GM18498 (cell line): Measurements from ENCODE around the gene RPS6KA2.

Experiments used
- ATAC-seq: cut with Tn5 transposase; IDR thresholded peaks from one replicate; pipeline ENCODE4 v1.9.1; 2021; ENCODE audit warnings: mild to moderate bottlenecking, moderate library complexity; ENCODE audit not compliant: unreplicated experiment

The RPS6KA2 gene

DNA sequence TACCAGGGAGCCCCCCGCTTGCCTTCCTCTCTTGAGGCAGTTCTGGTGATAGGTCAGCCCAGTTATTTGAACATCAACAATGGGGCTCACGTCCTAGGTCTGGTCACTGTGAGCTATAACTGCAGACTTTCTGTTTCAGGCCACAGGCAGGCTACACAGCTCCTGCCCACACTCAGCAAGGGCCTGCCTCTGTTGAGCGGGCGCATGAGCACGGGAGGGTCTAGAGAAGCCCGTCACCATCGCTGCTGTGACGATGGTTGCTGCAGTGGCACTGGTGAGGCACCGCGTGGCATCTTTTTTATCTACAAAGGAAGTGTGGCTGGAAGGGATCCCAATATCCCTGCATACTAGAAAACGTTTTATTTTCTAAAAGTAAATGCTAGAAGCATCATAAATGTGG, 118.3 kb downstream of the RPS6KA2 start:
- ATAC-seq, result no peak

DNA sequence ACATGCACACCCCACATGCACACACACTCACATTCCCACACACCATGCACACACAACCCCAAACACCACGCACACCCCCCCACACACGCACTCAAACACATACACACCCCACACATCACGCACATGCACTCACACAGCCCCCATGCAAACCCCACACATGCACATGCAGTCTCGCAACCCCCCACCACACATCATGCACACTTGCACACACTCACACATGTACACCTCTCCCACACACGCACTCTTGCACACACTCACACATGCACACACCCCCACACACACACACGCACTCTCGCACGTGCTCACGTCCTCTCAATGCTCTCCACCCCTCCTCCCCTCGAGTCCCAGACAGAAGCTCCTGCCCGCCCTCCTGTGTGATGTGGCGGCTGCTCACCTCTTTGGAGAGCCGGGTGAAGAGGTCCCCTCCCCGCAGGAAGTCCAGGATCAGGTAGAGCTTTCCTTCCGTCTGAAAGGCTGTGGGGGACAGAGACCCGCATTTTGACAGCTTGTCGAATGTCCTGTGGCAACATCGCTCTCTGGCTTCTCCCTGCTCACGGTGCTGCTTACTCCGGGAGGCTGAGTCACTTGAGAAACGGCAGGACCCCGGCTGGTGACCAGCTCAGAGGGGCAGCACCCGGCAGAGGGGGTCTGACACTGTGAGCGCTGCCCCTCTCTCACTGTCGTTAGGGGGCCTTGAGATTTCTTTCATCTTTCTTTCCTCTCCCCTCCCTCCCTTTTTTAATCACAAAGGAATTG, 119.1 kb downstream of the RPS6KA2 start:
- ATAC-seq, result no peak

DNA sequence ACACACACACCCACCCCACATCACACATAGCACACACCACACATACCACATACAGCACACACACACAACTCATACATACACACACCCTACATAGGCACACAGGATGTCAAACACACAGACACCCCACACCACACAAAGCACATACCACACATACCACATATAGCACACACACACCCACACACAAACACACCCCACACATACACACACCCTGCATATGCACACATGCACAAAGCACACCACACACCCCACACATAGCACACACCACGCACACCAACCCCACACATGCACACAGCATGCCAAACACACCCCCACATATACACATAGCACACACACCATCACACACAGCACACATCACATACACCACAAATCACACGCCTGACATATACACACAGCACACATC, 119.7 kb downstream of the RPS6KA2 start:
- ATAC-seq, result no peak

DNA sequence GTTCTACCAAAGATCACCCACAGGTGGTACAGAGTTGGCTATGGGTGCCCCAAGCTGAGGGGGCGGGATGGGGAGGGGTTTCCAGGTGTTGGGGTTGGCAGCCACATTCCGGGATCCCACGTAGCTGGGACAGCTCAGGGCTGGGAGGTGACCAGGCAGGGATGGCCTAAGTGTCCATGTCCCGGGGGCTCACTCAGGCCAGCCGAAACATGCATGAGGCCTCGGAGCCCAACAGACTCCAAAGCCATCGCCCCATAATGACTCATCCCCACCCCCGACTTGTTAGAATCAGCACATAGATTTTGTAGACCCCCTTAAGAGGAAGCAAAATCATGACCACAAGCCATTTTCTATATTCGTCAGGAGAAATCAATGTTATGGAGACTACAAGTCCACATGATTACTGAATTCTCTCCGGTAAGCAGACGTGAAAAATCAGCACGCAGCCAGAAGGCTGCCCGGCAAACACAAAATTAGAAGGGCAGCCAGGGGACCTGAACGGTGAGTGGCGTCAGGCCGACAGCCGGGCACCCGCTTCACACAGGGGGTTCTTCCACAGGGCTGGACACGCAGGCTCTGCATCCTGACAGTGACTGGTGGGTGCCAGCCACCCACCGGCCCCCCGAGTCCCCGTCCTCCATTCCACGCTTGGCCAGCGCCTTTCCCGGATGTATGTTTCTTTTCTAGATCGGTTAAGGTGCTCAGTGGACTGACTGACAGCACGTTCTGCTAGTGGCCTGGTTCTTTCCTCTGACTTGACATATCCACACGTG, 121.7 kb downstream of the RPS6KA2 start:
- no peak for ATAC-seq

DNA sequence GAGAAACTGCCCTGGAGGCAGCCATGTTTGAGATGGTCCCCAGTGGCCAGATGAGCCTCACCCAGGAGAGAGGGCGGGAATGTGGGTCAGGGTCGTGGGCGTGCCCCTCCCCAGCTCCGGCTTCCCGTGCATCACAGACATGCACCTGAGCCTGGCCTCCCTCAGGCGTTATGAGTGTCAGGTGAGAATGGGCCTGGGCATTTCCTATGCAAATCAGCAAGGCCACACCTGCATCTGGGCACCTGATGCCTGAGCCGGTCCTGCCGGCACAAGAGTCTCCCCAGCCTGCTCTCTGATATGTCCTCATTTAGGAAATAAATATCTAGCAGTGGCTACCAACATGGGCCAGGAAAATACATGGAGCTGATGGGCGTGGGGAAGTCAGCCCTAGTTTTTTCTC, 123.0 kb downstream of the RPS6KA2 start:
- ATAC-seq, result no peak

DNA sequence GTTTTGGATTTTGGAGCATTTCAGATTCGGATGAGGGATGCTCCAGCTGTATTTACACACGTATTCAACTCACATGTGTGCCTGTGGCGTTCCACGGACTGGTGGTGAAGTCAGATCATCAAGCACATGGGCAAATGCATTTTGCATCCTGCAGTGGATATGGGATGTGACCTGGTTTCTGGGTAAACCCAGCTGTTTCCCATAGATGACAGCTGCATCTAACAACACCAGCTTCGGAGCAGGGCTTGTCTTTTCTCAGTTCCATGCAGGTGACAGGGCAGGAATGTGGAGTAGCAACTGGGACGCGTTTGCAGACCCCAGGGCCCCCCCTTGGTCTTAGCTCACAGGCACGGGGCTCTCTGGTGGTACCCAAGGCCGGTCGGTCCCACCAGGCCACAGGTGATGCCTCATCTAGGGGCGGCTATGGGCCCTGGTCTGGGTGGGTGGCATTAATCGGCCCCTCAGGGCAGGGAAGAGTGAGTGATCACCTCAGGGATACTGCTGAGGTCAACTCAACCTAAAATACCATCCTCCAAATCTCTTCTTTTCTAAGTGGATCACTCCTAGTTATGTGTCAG, 123.8 kb downstream of the RPS6KA2 start:
- ATAC-seq, result no peak

DNA sequence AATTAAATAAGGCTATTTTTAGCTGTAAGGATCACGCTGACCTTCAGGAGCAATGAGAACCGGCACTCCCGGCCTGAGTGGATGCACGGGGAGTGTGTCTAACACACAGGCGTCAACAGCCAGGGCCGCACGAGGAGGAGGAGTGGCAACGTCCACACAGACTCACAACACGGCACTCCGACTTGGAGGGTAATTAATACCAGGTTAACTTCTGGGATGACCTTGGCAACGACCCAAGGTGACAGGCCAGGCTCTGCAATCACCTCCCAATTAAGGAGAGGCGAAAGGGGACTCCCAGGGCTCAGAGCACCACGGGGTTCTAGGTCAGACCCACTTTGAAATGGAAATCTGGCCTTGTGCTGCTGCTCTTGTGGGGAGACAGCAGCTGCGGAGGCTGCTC, 124.6 kb downstream of the RPS6KA2 start:
- no peak for ATAC-seq

DNA sequence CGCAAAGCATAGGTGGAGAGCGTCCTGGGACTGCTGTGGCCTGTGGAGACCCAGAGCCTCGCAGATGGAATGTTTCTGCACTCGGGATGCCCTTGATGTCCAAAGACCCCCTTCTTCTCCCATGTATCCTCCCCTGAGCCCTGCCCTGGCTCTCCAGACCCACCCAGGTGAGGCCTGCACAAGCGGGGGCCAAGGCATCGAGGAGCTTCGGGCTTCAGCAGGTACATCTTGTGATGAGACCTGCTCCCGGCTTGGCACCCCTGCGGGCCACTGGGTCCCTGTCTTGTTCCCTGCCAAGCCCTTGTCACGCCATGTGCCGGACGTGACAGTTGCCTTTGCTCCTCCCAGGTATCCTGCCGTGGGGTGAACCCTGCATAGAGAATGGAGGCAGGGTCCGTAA, 125.8 kb downstream of the RPS6KA2 start:
- no peak for ATAC-seq

DNA sequence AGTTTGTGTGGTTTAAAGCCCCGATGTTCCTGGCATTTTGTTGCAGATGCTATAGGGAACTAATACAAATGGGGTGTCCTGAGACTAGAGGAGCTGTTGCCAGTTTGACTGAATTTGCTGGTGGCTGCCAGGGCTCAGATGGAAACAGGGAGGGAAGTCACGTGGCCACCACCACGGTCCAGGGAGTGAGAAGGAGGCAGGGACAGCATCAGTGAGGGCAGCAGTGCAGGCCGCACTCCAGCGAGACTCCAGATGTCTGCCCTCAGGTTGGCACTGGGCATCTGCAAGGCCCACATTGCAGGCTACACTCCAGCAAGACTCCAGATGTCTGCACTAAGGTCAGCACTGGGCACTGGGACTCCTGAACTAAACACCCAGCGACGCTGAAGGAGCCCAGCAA, 126.8 kb downstream of the RPS6KA2 start:
- peak; percentile 14 for ATAC-seq

DNA sequence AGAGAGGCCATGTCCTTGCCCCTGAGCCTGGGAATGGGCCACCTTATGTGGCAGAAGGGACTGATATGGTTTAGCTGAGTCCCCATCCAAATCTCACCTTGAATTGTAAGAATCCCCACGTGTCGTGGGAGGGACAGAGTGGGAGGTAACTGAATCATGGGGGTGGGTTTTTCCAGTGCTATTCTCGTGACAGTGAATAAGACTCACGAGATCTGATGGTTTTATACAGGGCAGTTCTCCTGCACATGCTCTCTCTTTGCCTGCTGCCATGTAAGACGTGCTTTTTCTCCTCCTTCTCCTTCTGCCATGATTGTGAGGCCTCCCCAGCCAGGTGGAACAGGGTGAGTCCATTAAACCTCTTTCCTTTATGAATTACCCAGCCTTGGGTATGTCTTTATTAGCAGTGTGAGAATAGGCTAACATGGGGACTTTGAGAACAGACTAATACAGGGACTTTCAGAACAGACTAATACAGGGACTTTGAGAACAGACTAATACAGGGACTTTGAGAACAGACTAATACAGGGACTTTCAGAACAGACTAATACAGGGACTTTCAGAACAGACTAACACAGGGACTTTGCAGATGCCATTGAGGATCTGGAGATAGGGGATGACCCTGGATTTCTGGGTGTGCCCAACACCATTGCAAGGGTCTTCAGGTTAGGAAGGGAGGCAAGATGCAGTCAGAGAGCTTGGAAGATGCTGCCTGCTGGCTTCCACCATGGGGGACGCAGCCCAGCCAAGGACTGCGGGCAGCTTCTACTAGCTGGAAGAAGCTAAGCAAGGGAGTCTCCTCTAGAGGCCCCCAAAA, 127.5 kb downstream of the RPS6KA2 start:
- ATAC-seq, result peak; percentile 78

DNA sequence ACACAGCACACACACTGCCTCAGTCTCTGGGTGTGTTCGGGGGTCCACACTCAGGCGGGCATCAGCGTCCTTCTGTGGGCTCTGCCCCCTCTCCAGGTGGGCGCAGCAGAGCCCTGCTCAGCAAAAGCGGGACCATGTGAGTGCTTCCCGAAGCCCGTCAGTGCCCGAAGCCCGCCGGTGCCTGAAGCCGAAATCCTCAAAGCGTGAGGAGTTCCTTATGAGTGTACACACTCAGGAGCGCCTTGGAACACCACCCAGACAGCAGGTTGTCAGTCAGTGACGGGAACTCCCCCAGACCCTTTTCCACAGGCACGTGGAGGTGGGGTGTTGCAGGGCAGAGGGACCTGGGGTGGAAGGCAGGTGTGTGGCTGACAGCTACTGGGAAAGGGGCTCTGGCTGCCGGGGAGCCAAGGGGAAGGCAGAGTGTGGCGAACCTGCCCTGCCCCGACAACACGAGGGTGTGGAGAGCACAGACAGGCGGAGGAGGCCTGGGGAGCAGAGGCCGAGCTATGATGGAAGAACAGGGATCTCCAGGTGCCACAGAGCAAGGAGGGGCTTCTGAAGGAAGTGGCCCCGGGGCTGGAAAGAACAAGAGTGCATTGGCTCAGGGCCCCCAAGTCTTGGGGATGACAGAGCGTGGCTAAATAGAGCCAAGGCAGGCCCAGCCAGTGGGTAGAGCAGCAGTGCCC, 128.2 kb downstream of the RPS6KA2 start:
- ATAC-seq, result no peak

DNA sequence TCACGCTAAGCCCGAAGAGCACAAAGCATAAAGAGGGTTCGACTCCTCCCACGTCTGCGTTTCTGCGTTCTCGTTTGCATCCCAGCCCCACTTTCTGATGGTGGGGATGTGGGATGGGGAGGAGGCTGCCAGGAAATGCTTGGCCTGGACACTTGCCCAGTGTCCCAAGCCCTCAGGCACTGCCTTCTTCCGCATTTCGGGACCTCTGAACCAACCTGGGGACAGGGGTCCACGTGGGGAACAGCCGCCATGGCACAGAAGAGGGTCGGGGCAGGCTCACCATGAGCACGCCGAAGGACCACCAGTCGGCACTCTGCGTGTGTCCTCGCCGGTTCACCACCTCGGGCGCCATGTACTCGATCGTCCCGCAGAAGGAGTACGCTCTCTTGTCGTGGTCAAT, 128.8 kb downstream of the RPS6KA2 start:
- no peak for ATAC-seq

DNA sequence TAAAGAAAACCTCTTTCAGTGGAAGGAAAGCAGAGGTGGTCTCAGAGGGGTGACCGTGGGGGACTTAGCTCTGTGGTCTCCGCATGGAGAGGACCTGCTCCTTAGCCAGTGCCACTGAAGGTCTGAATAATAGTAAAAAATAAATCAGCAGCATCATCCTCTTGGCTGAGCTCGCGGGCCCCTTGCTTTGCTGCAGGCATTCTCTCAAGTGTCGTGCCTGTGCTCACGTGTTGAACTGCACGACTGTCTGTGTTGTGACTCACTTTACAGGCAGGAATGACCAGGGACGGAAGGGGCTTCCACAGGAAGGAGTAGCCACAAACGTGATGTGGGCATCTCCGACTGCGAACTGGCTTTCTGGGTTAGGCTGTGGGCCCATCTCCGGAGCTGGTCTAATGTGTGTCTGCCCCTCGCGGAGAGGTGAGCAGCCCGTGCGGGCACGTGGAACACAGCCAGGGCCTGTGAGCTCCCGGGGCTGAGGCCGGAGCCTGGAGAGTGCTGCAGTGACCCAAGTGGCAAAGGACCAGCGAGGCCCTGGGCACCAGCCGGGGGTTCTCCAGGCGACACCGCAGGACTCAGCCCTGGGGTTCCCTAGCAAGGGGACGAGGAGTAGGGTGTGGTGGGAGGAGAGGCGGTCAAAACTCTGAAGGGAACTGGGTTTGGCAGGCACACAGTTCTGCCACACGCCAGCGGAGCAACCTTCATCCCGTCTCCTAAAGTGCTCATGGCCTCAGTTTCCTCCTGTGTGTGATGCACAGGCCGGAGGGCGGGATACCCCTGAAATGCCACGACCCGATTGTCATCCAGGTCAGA, 129.8 kb downstream of the RPS6KA2 start:
- ATAC-seq, result no peak

DNA sequence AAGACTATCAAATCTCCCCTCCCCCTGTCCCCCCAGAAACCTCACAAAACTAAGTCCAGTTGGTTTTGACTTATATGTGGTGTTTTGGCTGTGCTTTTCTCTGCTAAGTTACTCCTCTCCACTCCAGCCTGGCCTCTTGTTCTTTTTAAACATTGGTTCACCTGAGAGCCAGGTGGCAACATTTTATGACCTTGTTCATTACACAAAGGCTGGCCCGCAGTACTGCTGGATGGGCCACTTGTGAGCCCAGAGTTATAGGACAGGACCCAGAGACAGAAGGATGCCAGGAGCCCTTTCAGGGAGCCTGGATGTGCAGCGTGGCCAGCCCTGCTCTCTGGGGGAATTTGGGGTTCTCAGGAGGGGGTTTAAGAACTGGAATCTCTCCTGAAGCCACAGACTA, 130.6 kb downstream of the RPS6KA2 start:
- ATAC-seq, result no peak

DNA sequence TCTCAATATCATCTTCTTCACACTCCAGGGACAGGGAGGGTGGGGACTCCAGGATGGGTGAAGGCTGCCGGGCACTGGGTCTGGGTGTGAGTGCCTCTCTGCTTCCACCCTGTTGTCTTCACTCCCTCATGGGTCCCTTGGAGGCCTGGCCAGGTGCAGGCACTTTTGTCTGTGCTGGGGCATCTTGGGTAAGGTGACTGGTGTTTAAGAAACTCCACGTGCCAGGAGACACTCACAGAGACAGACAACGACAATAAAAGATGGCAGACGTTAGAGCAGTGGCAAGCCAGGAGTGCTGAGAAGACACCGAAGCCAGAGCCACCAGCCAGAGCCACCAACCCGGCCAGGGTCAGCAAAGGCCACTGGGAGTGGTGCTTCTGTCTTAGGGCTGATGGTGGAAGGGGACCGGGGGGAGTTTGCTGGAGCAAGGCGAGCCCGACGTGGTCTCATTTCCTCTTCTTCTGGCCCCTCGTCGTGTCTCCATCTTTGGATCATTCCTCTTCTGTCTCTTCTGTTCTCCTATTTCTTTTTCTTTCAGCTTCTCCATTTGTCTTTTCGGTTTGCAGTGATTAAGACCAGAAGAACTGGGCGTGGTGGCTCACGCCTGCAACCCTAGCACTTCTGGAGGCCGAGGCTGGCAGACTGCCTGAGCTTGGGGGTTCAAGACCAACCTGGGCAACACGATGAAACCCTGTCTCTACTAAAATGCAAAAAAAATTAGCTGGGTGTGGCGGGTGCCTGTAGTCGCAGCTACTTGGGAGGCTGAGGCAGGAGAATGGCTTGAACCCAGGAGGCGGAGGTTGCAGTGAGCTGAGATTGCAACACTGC, 131.3 kb downstream of the RPS6KA2 start:
- ATAC-seq, result no peak

DNA sequence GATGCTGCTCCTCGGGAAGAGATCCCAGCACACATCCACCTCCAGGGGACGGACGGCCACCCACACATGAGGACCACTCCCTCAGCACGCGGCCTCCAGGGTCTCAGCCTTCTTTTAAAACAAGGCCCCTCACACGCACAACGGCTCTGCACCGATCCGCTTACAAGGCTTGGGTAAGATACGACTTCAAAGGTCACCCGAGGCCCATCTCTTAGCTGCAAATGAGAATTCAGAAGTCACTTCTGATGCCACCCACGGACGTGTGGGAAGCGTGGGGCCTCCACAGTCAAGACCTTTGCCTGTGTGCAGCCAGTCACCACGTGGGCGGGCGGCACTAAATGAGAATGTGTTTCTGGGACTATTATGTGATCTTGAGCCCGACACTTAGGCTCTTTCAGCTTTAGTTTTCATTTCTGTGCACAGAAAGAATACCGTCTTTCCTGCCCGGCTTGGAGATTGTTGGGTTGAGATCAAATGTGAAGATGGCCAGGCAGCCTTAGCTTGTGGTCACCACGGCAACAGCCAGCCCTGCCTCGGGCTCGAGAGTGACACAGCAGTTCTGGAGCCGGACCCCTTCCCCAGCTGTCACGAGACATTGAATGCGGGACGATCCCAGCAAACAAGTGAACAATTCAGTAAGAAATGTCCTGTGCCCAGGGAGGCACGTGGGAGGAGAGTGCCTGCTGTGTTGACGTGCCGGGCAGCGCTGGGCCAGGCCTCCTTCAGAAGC, 132.1 kb downstream of the RPS6KA2 start:
- no peak for ATAC-seq

DNA sequence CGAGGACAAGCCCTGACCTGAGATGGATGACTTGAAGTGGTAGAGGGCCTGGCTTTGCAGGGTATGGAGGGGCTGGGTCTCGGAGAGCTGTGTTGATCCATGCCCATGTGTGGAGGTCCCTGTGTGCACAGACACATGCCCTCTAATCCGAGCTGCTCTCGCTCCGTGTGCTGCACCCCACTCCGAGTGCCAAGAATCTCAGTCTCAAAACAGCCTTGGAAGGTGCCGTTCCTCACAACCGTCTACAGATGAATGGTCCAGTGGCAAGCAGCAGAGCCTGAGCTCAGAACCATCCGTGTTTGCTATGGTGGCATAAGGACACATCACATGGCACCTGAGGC, 133.0 kb downstream of the RPS6KA2 start:
- no peak for ATAC-seq

DNA sequence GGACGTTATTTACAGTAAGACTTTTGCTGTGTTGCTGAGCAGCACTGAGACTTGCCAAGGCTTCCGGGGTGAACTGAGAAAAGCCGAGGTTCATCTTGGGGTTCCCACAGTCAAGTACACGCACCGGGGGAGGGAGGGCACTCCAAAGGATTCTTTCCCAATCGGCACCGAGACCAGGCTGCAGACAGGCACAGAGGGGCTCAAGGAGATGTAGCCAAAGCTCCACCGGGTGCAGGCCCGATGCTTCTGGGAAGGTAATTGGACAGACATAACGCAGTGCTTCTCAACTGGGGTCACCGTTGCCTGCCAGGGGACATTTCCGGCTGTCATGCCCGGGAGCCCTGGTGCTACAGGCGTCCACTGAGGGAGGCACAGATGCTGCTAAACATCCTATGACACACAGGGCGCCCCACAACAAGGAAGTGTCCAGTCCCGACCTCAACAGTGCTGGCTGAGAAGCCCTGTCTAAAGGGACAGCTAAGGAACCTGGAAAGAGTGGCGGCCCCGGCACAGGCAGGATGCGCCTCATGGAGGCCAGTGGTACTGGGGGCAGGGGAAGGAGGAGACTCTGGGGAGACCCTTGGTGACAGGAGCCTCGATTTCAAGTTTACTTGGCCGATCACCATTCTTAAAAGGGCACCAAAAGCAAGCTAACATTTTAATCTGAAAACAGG, 133.5 kb downstream of the RPS6KA2 start:
- ATAC-seq, result no peak
